OCI-LY7 (cell line): ENCODE measurements around the gene C8B. TPM values are rescaled to one million over a fixed set of nuclear protein-coding genes. Genes with fewer than 3 reads are reported as not detected.

Source experiments
- BruUV-seq: library from RNA; stranded (reverse); fragments of 400-500 nt; replicated peaks from 2 replicates; lab custom pipeline; 2021; lab: Mats Ljungman, UMichigan
- CTCF ChIA-PET: fragments of 300-600 bp; sonication (Branson Sonifier 250); formaldehyde crosslinking; loops from one replicate; lab custom pipeline; 2022; ENCODE audit warnings: antibody characterized with exemption; ENCODE audit not compliant: unreplicated experiment; lab: Charles Lee
- POLR2A ChIA-PET: fragments of 300-600 bp; sonication (Branson Sonifier 250); formaldehyde crosslinking; loops from one replicate; lab custom pipeline; 2022; ENCODE audit warnings: antibody characterized with exemption; lab: Charles Lee
- DNase-seq: peaks from one replicate; pipeline ENCODE4 v3.0.0-alpha.2; 2015; ENCODE audit warnings: low spot score
- H2AFZ ChIP-seq: fragments of 200-600 bp; sonication (generic), shearing (Covaris generic); 2 replicates; pipeline ENCODE4 v1.6.1; 2014; ENCODE audit warnings: mild to moderate bottlenecking, antibody characterized with exemption, low read length, moderate library complexity
- H3K27ac ChIP-seq: fragments of 200-600 bp; sonication (generic); 2 replicates; pipeline ENCODE4 v1.5.1; 2014; ENCODE audit warnings: mixed run types, low read depth, mild to moderate bottlenecking, moderate library complexity, low read length, inconsistent platforms; ENCODE audit not compliant: poor library complexity, severe bottlenecking
- H3K36me3 ChIP-seq: fragments of 200-600 bp; sonication (generic); 2 replicates; pipeline ENCODE4 v1.6.1; 2014; ENCODE audit warnings: mild to moderate bottlenecking, antibody characterized with exemption, low read length, moderate library complexity, mixed read lengths; ENCODE audit not compliant: insufficient read depth
- H3K4me1 ChIP-seq: fragments of 200-600 bp; sonication (generic); 2 replicates; pipeline ENCODE4 v1.5.1; 2014; ENCODE audit warnings: mild to moderate bottlenecking, low read length; ENCODE audit not compliant: insufficient read depth, poor library complexity, severe bottlenecking
- H3K4me2 ChIP-seq: fragments of 200-600 bp; sonication (generic); 2 replicates; pipeline ENCODE4 v1.6.1; 2014; ENCODE audit warnings: mild to moderate bottlenecking, low read length
- H3K4me3 ChIP-seq: fragments of 200-600 bp; sonication (generic); 2 replicates; pipeline ENCODE4 v1.5.1; 2014; ENCODE audit warnings: mild to moderate bottlenecking, low read depth, low read length; ENCODE audit not compliant: poor library complexity, severe bottlenecking
- H3K79me2 ChIP-seq: fragments of 200-600 bp; sonication (generic); 2 replicates; pipeline ENCODE4 v1.6.1; 2016; ENCODE audit warnings: low read depth, mild to moderate bottlenecking, low read length, moderate library complexity, mixed read lengths; ENCODE audit not compliant: insufficient read depth
- H3K9me2 ChIP-seq: fragments of 200-600 bp; sonication (generic); 2 replicates; pipeline ENCODE4 v1.6.1; 2016; ENCODE audit warnings: mild to moderate bottlenecking, low read length, mixed read lengths; ENCODE audit not compliant: insufficient read depth
- H3K9me3 ChIP-seq: fragments of 200-600 bp; sonication (generic); 2 replicates; pipeline ENCODE4 v1.6.1; 2014; ENCODE audit warnings: mild to moderate bottlenecking, mixed run types, low read length, mixed read lengths
- H4K20me1 ChIP-seq: fragments of 200-600 bp; sonication (generic); 2 replicates; pipeline ENCODE4 v1.6.1; 2014; ENCODE audit warnings: mild to moderate bottlenecking, antibody characterized with exemption, low read length, moderate library complexity, mixed read lengths; ENCODE audit not compliant: insufficient read depth
- EZH2phosphoT487 ChIP-seq: fragments of 200-600 bp; sonication (generic); IDR thresholded peaks from 2 replicates; pipeline ENCODE4 v1.6.1; 2018; ENCODE audit warnings: low read depth, borderline replicate concordance, mild to moderate bottlenecking, mixed run types, antibody characterized with exemption, low read length, moderate library complexity, mixed read lengths
- intact Hi-C: fragments of 100-400 bp; cut with micrococcal nuclease; formaldehyde crosslinking; loops from one replicate; pipeline ENCODE4 v1.10.0; 2022; ENCODE audit not compliant: unreplicated experiment
- total RNA-seq, 2 experiments: library from RNA; depleted of rRNA in 1 of 2; stranded (reverse); fragments of >200 nt in 1 of 2; shearing (Covaris generic) in 1 of 2; gene quantifications; 2 replicates each; pipeline ENCODE4 v1.2.3, GENCODE V29; 2014 to 2022
- TF ChIP-seq, protein P1 (sequence below): fragments of 200-600 bp; sonication (generic); conservative IDR thresholded peaks from 2 replicates; pipeline ENCODE4 v1.5.1; 2014; ENCODE audit warnings: mild to moderate bottlenecking, antibody characterized with exemption, low read length, moderate library complexity, mixed read lengths

The C8B gene
- total RNA-seq, 2 experiments from 2014 or later = not detected

DNA sequence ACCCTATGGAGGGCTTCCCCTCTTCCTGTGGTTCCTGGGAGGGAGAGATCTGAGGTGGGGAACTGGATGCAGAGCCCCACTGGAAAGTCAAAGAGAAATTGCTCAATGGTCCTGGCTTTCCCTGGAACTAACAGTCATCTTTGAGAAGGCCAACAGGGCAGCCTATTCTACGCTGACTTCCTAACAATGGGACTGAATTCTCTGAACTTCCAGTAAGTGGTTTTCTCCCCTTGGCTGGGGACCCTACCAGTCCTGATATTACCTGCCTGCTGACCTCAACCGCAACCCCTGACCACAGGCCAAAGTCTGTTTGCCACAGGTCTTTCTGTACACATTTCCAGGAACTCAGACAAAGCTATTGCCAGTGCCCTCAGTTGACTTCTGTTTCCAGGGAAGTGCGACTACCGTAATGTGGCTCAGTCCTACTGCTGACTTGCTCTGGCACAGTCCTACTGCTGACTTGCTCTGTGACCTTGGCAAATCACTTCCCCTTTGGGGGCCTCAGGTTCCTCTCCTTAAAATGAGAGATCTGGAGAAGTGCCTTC is 55.3 kb downstream of the C8B start:
- Histone ChIP-seq H2AFZ (no peak overlapping the region), H3K79me2 (no peaks in the 10 kb centered on the region), H3K4me2 (no peak overlapping the region), H3K9me3 (no peaks in the 10 kb centered on the region), H3K4me1 (no peaks in the 10 kb centered on the region), H3K9me2 (no peaks in the 10 kb centered on the region), H3K36me3 (no peaks in the 10 kb centered on the region), H3K4me3 (no peak overlapping the region), H4K20me1 (no peaks in the 10 kb centered on the region), H3K27ac (no peak overlapping the region)
- no TSS peak for BruUV-seq
- CTCF ChIA-PET = no interaction called here
- intact Hi-C loops = no loop called here
- no peak for DNase-seq
- TF ChIP-seq, protein P1, sequence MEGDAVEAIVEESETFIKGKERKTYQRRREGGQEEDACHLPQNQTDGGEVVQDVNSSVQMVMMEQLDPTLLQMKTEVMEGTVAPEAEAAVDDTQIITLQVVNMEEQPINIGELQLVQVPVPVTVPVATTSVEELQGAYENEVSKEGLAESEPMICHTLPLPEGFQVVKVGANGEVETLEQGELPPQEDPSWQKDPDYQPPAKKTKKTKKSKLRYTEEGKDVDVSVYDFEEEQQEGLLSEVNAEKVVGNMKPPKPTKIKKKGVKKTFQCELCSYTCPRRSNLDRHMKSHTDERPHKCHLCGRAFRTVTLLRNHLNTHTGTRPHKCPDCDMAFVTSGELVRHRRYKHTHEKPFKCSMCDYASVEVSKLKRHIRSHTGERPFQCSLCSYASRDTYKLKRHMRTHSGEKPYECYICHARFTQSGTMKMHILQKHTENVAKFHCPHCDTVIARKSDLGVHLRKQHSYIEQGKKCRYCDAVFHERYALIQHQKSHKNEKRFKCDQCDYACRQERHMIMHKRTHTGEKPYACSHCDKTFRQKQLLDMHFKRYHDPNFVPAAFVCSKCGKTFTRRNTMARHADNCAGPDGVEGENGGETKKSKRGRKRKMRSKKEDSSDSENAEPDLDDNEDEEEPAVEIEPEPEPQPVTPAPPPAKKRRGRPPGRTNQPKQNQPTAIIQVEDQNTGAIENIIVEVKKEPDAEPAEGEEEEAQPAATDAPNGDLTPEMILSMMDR = no peak
- TF ChIP-seq EZH2phosphoT487 = no peak
- POLR2A ChIA-PET = no interaction called here

DNA sequence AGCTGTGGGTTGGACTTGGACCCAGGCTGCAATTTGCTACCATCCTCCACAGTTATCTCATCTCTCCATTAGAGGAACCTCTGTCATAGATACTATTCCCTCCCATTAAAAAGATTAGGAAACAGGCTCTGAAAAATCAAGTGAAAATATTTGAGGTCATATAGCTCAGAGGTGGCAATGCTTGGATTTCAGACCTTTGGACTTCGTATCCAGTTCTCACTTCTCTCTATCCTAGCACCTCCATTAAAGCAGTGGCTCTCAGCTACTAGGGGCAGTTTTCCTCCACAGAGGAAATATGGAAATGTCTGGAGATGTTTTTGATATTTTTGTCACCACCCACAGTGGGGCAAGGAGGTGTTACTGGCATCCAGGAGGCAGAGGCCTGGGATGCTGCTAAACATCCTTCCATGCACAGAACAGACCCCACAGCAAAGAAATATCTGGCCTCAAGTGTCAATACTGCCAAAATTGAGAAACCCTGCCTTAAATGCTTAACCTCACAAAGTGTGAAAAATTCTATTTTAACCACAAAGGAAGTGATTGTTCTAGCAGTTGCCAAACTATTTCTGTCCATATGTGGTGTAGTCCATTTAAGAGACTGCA is 57.1 kb downstream of the C8B start:
- Histone ChIP-seq H3K9me3 (no peaks in the 10 kb centered on the region), H3K9me2 (no peaks in the 10 kb centered on the region), H3K36me3 (no peaks in the 10 kb centered on the region), H3K4me2 (no peak overlapping the region), H2AFZ (no peak overlapping the region), H3K4me1 (no peaks in the 10 kb centered on the region), H4K20me1 (no peaks in the 10 kb centered on the region), H3K79me2 (no peaks in the 10 kb centered on the region), H3K4me3 (no peak overlapping the region), H3K27ac (no peak overlapping the region)
- TF ChIP-seq, protein P1 = no peak
- no peak for TF ChIP-seq EZH2phosphoT487
- BruUV-seq = no TSS peak
- intact Hi-C loops = no loop called here
- CTCF ChIA-PET = no interaction called here
- POLR2A ChIA-PET = no interaction called here
- no peak for DNase-seq

DNA sequence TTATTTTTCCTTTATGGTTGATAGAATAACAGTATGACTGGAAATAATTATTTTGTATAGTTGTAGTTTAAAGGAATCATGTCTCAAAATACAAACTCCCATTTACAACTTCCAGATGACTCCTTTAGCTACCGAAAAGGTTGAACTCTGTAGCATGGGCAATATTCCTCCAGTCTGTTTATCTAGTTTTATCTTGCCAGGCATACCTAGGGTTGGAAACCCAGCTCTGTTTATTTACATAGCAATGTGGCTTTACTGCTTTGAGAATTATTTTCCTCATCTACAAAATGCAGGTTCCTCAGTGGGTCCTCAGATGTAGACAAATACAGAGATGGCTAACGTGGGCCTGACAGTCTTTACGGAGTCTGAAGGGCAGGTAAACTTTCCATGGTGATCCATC is 60.1 kb downstream of the C8B start:
- no peak for TF ChIP-seq EZH2phosphoT487
- TF ChIP-seq, protein P1 = no peak
- POLR2A ChIA-PET = no interaction called here
- Histone ChIP-seq H3K9me3 (no peaks in the 10 kb centered on the region), H3K4me3 (no peak overlapping the region), H3K27ac (no peak overlapping the region), H3K9me2 (no peaks in the 10 kb centered on the region), H3K4me1 (no peaks in the 10 kb centered on the region), H3K79me2 (no peaks in the 10 kb centered on the region), H4K20me1 (no peaks in the 10 kb centered on the region), H2AFZ (no peak overlapping the region), H3K36me3 (no peaks in the 10 kb centered on the region), H3K4me2 (no peak overlapping the region)
- CTCF ChIA-PET = no interaction called here
- BruUV-seq = no TSS peak
- intact Hi-C loops = no loop called here
- DNase-seq = no peak
